ENCODE measurements around the gene BLTP3B.
"Not testable (repeated sequence)": the region's sequence is repeated elsewhere in the genome, so short reads cannot be mapped to it uniquely, and the experiment has no call there.

The BLTP3B gene, protein sequence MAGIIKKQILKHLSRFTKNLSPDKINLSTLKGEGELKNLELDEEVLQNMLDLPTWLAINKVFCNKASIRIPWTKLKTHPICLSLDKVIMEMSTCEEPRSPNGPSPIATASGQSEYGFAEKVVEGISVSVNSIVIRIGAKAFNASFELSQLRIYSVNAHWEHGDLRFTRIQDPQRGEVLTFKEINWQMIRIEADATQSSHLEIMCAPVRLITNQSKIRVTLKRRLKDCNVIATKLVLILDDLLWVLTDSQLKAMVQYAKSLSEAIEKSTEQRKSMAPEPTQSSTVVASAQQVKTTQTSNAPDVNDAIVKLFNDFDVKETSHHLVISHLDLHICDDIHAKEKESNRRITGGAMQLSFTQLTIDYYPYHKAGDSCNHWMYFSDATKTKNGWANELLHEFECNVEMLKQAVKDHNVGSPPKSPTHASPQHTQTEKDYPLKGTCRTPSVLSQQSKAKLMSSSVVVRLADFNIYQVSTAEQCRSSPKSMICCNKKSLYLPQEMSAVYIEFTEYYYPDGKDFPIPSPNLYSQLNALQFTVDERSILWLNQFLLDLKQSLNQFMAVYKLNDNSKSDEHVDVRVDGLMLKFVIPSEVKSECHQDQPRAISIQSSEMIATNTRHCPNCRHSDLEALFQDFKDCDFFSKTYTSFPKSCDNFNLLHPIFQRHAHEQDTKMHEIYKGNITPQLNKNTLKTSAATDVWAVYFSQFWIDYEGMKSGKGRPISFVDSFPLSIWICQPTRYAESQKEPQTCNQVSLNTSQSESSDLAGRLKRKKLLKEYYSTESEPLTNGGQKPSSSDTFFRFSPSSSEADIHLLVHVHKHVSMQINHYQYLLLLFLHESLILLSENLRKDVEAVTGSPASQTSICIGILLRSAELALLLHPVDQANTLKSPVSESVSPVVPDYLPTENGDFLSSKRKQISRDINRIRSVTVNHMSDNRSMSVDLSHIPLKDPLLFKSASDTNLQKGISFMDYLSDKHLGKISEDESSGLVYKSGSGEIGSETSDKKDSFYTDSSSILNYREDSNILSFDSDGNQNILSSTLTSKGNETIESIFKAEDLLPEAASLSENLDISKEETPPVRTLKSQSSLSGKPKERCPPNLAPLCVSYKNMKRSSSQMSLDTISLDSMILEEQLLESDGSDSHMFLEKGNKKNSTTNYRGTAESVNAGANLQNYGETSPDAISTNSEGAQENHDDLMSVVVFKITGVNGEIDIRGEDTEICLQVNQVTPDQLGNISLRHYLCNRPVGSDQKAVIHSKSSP (N-terminal part only)

GRCh38 chr12:100142851-100143559 lies at the start of gene BLTP3B:
Gene BLTP3B (minus strand): TSS chr12:100142874. CDS start chr12:100142635, 239 bp downstream.
- DNase-seq, result peak; percentile 84

GRCh38 chr12:100189636-100190394 lies 47.1 kb upstream of the BLTP3B start:
- no peak for DNase-seq

DNA sequence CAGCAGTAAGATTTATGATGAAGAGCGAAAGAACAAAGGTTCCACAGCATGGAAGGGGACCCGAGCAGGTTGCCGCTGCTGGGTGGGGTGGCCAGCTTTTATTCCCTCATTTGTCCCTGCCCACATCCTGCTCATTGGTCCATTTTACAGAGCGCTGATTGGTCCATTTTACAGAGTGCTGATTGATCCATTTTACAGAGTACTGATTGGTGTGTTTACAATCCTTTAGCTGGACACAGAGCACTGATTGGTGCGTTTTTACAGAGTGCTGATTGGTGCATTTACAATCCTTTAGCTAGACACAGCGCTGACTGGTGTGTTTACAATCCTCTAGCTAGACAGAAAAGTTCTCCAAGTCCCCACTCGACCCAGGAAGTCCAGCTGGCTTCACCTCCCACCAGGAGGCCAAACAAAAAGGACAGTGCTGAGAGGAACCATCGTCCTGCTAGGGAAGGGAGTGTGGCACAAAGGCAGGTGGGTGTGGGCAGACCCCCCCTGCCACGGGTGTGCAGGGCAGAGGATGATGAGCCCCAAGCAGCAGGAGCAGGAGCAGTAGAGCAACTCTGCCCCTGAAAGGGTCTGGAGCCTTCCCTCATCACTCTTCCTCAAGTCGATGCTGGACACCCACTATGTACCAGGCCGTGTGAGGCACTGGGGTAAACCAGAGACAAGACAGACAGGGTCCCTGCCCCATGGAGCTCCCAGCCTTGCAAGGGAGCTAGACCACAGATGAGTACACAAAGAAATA lies 46.4 kb upstream of the BLTP3B start:
- not testable (repeated sequence) for DNase-seq

- DNase-seq, result no peak
Measured at GRCh38 chr12:100187857-100188519, 45.3 kb upstream of the BLTP3B start.

DNA sequence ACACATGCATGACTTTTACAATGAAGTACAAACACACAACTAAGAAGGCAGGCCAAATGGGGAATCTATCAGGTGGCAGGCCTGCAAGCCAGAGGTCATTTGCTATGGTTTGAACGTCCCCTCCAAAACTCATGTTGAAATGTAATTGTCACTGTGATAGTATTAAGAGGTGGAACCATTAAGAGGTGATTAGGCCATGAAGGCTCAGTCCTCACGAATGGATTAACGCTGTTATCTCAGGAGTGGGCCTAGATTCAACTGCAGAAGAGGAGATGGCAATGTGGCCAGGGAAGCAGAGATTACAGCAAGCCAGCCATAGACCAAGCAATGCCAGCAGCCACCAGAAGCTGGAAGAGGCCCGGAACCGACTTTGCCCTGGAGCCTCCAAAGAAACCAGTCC lies 44.4 kb upstream of the BLTP3B start:
- no peak for DNase-seq

DNA sequence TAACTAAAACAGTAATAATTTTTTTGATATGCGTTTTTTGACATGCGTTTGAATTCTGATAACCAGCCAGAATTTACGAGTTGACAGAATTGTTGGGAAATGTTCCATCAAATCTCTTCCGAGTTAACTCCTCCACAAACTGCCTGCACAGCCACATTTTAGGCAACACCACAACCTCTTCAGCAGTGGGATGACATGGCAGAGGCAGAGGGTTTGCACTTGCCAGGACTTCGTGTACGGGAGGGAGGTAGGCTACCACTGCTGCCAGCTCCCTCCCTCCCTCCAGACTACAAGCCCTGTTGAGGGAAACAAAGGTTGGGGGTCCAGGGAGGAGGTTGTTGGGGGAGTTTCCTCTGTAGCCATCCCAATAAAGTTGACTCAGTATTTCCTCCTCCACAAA lies 43.4 kb upstream of the BLTP3B start:
- DNase-seq, result no peak

DNA sequence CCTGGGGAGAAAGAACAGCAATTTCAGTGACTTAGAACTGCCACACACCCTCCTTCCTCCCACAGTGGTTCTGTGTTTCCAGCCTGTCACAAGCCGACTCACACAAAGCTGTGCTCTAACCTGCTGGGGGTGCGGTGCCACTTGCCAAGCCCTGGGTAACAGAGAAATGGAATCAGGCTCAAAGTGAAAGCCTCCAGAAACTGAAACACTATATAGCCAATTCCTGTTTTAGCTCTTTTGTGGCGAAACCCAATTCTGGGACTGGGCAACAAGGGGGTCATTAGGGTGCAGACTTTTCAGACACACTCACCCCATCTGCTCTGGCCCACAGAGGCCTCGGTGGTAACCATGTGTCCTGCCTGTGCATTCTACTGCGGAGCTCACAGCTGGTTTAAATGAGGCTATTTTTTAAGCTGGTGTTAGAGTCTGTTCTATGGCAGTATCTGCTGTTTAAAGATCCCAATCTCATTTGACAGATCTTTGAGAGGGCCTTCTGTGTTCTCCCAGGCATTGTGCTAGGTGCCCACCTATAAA lies 42.8 kb upstream of the BLTP3B start:
- no peak for DNase-seq

GRCh38 chr12:100184549-100185145 lies 42.0 kb upstream of the BLTP3B start:
- DNase-seq, result no peak

GRCh38 chr12:100179252-100179651 lies 36.6 kb upstream of the BLTP3B start:
- no peak for DNase-seq

DNA sequence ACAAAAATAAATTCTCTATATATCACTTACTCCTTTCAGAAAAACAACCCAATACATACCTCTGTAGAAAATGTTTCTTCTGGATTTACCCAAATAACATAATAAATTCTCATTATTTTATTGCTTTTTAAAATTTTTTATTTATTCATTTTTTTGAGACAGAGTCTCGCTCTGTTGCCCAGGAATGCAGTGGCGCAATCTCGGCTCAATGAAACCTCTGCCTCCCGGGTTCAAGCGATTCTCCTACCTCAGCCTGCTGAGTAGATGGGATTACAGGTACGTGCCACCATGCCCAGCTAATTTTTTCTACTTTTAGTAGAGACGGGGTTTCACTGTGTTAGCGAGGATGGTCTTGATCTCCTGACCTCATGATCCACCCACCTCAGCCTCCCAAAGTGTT lies 33.8 kb upstream of the BLTP3B start:
- DNase-seq, result not testable (repeated sequence)

DNA sequence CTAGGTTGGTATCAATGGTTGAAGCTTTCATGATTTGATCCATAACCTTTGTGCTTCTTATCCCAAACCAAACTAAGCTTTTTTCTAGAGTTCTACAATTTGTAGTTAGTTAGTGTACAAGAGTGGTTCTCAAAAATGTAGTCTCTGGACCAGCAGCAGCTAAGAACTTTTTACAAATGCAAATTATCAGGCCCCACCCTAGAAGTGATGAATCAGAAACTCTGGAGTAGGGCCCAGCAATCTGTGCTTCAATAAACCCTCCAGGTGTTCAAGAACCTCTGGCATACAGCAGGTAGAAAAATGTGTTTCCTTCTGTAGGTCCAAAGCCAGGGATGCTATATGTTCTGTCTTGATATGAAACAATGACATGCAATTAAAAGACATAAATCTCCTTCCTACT lies 31.8 kb upstream of the BLTP3B start:
- no peak for DNase-seq

DNA sequence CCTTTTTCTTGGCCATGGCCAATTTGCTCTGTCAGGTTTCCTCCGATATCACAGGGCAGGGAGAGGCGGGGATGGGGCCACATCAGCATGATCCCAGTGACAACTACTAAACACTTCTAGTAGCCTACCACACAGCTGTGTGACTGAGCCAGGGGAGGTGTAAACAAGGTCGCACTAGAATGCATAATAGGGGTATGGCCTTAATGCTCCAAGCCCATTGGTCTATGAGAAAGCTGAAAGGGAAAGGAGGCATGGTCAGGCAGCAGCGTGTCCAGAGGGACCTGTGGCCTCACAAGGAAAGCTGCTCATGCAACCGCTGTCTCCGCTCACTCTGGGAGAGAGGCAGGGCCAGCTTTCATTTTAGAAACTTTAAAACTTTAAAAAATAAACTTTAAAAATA lies 30.4 kb upstream of the BLTP3B start:
- DNase-seq, result no peak

DNA sequence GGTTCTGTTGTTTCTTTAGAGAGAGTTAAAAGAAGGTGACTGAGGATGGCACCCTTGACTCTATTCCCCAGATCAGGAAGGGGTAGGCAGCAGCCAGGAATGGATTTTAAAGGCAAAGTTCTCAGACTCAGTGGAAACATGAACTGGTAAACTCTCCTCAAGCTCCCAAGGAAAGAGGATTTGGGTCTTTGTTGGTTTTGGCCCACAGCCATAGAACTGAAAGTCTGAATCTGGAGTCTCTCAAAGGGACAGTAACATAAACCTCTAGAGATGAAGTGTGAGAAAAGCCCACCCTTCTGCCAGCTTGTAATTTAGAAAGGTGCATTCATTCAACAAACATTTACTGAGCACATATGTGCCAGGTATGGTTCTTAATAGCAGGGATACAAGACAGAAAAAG lies 28.6 kb upstream of the BLTP3B start:
- no peak for DNase-seq

DNA sequence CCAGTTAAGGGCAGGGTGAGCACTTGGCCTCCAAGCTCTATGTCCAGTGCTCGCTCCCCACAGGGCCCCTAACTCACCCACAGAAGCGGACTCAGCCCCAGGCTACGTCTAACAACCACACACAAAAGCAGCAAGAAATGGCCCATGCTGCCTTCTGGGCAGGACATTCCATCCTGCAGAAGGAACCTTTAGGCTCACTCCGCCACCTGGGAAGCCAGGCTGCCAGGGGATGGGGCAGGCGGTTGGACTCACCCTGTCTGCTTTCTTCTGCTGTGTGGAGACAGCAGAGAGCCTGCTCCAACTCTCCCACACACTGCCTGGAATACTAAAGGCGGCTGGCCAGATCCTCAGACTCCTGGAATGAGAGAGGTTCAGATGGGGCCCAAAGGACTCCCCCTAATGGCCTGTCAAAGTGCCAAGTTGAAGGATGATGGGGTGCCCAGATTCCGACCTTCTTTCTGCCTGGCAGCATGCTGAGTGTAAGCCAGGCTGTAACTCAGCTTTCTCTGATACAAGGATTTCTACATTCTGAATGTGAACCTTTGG lies 27.7 kb upstream of the BLTP3B start:
- DNase-seq, result no peak

DNA sequence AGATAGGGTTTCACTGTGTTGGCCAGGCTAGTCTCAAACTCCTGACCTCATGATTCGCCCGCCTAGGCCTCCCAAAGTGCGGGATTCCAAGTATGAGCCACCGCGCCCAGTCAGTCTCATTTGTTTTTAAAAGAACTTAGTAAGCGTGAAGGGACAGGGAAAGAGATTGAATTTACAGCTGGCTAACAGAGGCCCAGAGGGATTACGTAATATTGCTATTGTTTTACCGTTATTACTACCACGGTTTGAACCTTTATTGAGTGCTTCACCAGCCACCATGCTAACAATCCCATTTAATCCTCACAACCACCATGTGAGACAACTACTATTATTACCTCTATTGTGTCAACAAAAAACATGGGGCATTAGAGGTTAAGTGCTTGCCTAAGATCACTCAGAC lies 26.7 kb upstream of the BLTP3B start:
- DNase-seq, result no peak

- DNase-seq, result no peak
Measured at GRCh38 chr12:100168562-100168961, 25.9 kb upstream of the BLTP3B start.

DNA sequence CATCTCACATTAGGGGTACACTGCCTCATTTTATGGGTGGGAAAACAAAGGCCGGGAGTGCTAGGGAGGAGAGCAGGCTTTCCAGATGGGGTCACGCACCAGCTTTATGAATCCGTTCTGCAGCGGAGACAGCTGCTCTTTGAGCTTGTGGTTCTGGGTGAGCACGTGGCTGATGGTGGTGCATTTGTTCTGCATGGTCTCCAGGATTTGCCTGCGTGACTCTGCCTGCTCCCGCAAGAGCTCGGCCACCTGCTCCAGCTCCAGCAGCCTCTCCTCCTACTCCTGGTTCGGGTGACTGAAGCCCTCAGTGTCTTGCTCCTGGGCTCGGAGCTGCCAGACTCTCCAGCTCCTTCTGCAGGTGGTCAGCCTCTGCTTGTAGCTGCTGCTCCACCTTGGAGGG lies 23.6 kb upstream of the BLTP3B start:
- no peak for DNase-seq

- DNase-seq, result no peak
Measured at GRCh38 chr12:100165356-100165755, 22.7 kb upstream of the BLTP3B start.

DNA sequence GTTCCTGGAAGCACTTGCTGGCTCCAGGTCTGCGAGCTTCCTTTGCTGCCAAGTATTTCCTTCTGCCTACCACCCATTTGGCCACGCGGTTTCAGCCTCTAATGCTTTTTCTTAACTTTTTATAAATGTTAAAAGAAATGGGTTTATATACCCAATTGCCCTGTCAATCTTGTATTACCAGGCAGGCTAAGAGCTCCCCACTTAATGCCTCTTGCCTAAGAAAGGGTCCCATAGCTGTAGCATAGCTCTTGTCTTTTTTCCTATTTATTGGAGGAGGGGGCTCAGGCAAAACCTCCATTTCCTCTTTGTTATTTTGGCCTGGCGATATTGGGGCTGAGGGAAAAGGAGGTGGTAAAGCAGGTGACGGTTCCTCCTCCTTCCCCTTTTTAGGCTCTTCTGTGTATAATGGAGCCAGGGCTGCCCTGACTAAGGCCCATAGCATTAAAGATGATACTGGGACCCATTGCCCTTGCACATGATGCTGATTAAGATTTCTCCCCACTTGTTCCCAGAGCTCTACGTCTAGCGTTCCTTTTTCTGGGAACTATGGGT lies 21.6 kb upstream of the BLTP3B start:
- no peak for DNase-seq

Data from NCI-H2029 treated with DMSO at 0.1 percent for 48 hours (cell line).